HCT116 (cell line): ENCODE measurements around the gene WDR37.

Experiments
- CTCF ChIP-seq, 3 experiments: fragments of 200-600 bp in 1 of 3; sonication (generic) in 1 of 3; IDR thresholded peaks in 2 of 3; conservative IDR thresholded peaks in 1 of 3; 2 replicates each; pipeline ENCODE4 v1.5.1; 2012 to 2017; ENCODE audit warnings: low read depth in 2 of 3, low read length in 2 of 3, antibody characterized with exemption in 1 of 3, borderline replicate concordance in 1 of 3, control low read depth in 1 of 3, mild to moderate bottlenecking in 1 of 3, mixed read lengths in 1 of 3, mixed run types in 1 of 3, moderate library complexity in 1 of 3; ENCODE audit not compliant: insufficient read depth in 1 of 3
- EZH2phosphoT487 ChIP-seq: fragments of 200-600 bp; IDR thresholded peaks from 2 replicates; pipeline ENCODE4 v1.6.1; 2018; ENCODE audit warnings: antibody characterized with exemption, borderline replicate concordance
- POLR2AphosphoS5 ChIP-seq: IDR thresholded peaks from 2 replicates; pipeline ENCODE4 v1.6.1; 2011; ENCODE audit warnings: mild to moderate bottlenecking, low read depth, low read length, moderate library complexity
- REST ChIP-seq: IDR thresholded peaks from 2 replicates; pipeline ENCODE4 v1.6.1; 2012; ENCODE audit warnings: low read depth

- TF ChIP-seq EZH2phosphoT487 (no peak), REST (no peak), CTCF (IDR thresholded peaks at IDR 0.05 in 2 of 3, conservative IDR thresholded peaks at IDR 0.05 in 1 of 3; ENCODE audit: borderline replicate concordance in 1 of 3, insufficient read depth in 1 of 3, low read depth in 2 of 3, low read length in 2 of 3) (peak in 1 of 3 experiments; percentile 23; a peak in 1 of 6 replicates), POLR2AphosphoS5 (no peak)
Measured at GRCh38 chr10:1050554-1050953, 5.6 kb upstream of the WDR37 start.
